ENCODE data around the gene CYP27C1.
"Not testable (repeated sequence)": the region's sequence is repeated elsewhere in the genome, so short reads cannot be mapped to it uniquely, and the experiment has no call there.

Gene CYP27C1

GRCh38 chr2:127170021-127170420, 50.1 kb downstream of the CYP27C1 start:
- no peak for DNase-seq (ENCODE audit: low read depth)

GRCh38 chr2:127169066-127169660, 50.9 kb downstream of the CYP27C1 start:
- no peak for DNase-seq (ENCODE audit: low read depth)

GRCh38 chr2:127166231-127166860, 53.8 kb downstream of the CYP27C1 start:
- no peak for DNase-seq (ENCODE audit: low read depth)

- DNase-seq (ENCODE audit: low read depth), result no peak
These were observed 54.6 kb downstream of the CYP27C1 start for GRCh38 chr2:127165539-127165935.

GRCh38 chr2:127164761-127165538, 55.1 kb downstream of the CYP27C1 start:
- DNase-seq (ENCODE audit: low read depth), result no peak

GRCh38 chr2:127163921-127164320, 56.2 kb downstream of the CYP27C1 start:
- no peak for DNase-seq (ENCODE audit: low read depth)

- not testable (repeated sequence) for DNase-seq (ENCODE audit: low read depth)
These were observed 57.1 kb downstream of the CYP27C1 start for GRCh38 chr2:127163090-127163406.

- no peak for DNase-seq (ENCODE audit: low read depth)
These were observed 57.6 kb downstream of the CYP27C1 start for GRCh38 chr2:127162261-127163089.

- no peak for DNase-seq (ENCODE audit: low read depth)
These were observed 58.6 kb downstream of the CYP27C1 start for GRCh38 chr2:127161176-127162136.

GRCh38 chr2:127160676-127161075, 59.4 kb downstream of the CYP27C1 start:
- DNase-seq (ENCODE audit: low read depth), result no peak

GRCh38 chr2:127159543-127159942, 60.6 kb downstream of the CYP27C1 start:
- DNase-seq (ENCODE audit: low read depth), result no peak

GRCh38 chr2:127158614-127159290, 61.3 kb downstream of the CYP27C1 start:
- DNase-seq (ENCODE audit: low read depth), result no peak

GRCh38 chr2:127157651-127158485, 62.2 kb downstream of the CYP27C1 start:
- DNase-seq (ENCODE audit: low read depth), result no peak

GRCh38 chr2:127157114-127157513, 63.0 kb downstream of the CYP27C1 start:
- DNase-seq (ENCODE audit: low read depth), result no peak

GRCh38 chr2:127155947-127156346, 64.2 kb downstream of the CYP27C1 start:
- no peak for DNase-seq (ENCODE audit: low read depth)

GRCh38 chr2:127155028-127155581, 65.0 kb downstream of the CYP27C1 start:
- DNase-seq (ENCODE audit: low read depth), result no peak

- no peak for DNase-seq (ENCODE audit: low read depth)
These were observed 65.7 kb downstream of the CYP27C1 start for GRCh38 chr2:127154396-127154795.

- DNase-seq (ENCODE audit: low read depth), result no peak
These were observed 66.4 kb downstream of the CYP27C1 start for GRCh38 chr2:127153691-127154158.

- no peak for DNase-seq (ENCODE audit: low read depth)
These were observed 69.1 kb downstream of the CYP27C1 start for GRCh38 chr2:127150996-127151395.

Data from activated T-cell treated with anti-CD3 and anti-CD28 coated beads for 1 hour (primary cell).